Endothelial cell (in vitro differentiated cells): ENCODE results near the gene TMPRSS2. TPM values are rescaled to one million over a fixed set of nuclear protein-coding genes. Genes with fewer than 3 reads are reported as not detected.

Source experiments
- DNase-seq: peaks from one replicate; pipeline ENCODE4 v3.0.0; 2021; ENCODE audit warnings: low spot score
- H3K27ac Mint-ChIP-seq: one replicate; pipeline ENCODE4 v1.8.0; 2021; ENCODE audit warnings: mixed read lengths, inconsistent platforms; ENCODE audit not compliant: unreplicated experiment
- H3K27me3 Mint-ChIP-seq: one replicate; pipeline ENCODE4 v1.8.0; 2021; ENCODE audit warnings: mild to moderate bottlenecking, moderate library complexity, mixed read lengths, inconsistent platforms; ENCODE audit not compliant: unreplicated experiment
- H3K36me3 Mint-ChIP-seq: one replicate; pipeline ENCODE4 v1.8.0; 2021; ENCODE audit warnings: mild to moderate bottlenecking, low read depth, mixed read lengths, inconsistent platforms; ENCODE audit not compliant: unreplicated experiment
- H3K4me1 Mint-ChIP-seq: one replicate; pipeline ENCODE4 v1.8.0; 2021; ENCODE audit warnings: mild to moderate bottlenecking, mixed read lengths, inconsistent platforms; ENCODE audit not compliant: unreplicated experiment
- H3K4me3 Mint-ChIP-seq: one replicate; pipeline ENCODE4 v1.8.0; 2021; ENCODE audit warnings: mild to moderate bottlenecking, mixed read lengths, inconsistent platforms; ENCODE audit not compliant: unreplicated experiment
- H3K9me3 Mint-ChIP-seq: one replicate; pipeline ENCODE4 v1.8.0; 2021; ENCODE audit warnings: mixed read lengths, inconsistent platforms; ENCODE audit not compliant: unreplicated experiment
- total RNA-seq: library from RNA; stranded (reverse); fragmentation: NEBNext Ultra II Directional; extraction: Animal tissue kit (Norgen Biotek cat#: 25700); gene quantifications from one replicate; pipeline ENCODE4 v1.2.1, GENCODE V29; 2021; ENCODE audit not compliant: unreplicated experiment
- TF ChIP-seq, protein P1 (sequence below): fragments of 200-600 bp; sonication (generic); IDR thresholded peaks from one replicate; pipeline ENCODE4 v1.5.0; 2021; ENCODE audit warnings: antibody characterized with exemption; ENCODE audit not compliant: unreplicated experiment

TMPRSS2 gene
- total RNA-seq, 1 donor from 2014 or later, result 46.3 TPM

DNA sequence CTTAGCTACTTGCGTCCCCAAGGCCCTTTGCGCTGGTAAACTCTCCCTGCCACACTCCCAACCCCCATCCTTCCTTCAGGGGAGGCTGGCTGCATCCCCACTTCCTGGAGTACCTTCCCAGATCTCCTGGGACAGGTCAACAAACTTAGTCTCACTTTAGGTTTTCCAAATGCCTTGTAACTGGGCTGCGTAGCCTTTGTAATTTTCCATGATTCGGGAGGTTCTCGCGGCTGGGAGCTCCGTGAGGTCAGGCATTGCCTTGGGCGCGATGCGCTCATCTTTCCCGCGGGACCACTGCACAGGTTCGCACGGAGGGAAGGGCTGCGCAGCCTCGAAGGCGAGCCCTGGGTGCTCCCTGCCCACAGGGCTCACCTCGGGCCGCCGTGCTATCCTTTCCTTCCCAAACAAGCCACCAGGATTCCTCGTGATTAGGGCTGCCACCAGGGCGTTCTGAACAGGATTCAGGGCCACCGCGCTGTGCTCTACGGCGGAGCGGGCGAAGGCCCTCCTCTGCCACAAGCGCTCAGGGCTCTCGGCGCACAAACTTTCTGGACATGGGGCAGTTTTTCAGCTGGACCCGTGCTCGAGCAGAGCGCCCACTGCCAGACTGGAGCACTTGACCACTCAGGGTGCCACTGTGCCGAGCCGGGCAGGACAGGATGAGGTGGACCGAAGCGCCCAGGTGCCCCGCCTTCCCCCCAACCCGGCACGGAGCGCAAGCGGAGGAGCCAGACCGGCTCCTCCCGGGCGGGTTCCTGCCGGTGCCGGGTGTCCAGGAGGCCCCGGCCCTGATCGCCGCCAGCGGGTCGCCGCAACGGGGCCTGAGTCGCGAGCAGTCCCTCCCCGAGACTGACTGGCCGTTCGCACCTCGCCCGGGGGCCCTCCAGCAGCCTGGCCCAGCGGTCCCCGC, 1.1 kb downstream of the TMPRSS2 start:
- peak; percentile 47 for DNase-seq
- Mint-ChIP-seq H3K27ac (peak overlapping the region; percentile 36), H3K27me3 (peaks cover 7% of the 10 kb centered on the region), H3K4me3 (peak overlapping the region; percentile 89), H3K36me3 (no peaks in the 10 kb centered on the region), H3K4me1 (peaks cover 37% of the 10 kb centered on the region), H3K9me3 (no peaks in the 10 kb centered on the region)
- TF ChIP-seq, protein P1, sequence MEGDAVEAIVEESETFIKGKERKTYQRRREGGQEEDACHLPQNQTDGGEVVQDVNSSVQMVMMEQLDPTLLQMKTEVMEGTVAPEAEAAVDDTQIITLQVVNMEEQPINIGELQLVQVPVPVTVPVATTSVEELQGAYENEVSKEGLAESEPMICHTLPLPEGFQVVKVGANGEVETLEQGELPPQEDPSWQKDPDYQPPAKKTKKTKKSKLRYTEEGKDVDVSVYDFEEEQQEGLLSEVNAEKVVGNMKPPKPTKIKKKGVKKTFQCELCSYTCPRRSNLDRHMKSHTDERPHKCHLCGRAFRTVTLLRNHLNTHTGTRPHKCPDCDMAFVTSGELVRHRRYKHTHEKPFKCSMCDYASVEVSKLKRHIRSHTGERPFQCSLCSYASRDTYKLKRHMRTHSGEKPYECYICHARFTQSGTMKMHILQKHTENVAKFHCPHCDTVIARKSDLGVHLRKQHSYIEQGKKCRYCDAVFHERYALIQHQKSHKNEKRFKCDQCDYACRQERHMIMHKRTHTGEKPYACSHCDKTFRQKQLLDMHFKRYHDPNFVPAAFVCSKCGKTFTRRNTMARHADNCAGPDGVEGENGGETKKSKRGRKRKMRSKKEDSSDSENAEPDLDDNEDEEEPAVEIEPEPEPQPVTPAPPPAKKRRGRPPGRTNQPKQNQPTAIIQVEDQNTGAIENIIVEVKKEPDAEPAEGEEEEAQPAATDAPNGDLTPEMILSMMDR, result no peak

DNA sequence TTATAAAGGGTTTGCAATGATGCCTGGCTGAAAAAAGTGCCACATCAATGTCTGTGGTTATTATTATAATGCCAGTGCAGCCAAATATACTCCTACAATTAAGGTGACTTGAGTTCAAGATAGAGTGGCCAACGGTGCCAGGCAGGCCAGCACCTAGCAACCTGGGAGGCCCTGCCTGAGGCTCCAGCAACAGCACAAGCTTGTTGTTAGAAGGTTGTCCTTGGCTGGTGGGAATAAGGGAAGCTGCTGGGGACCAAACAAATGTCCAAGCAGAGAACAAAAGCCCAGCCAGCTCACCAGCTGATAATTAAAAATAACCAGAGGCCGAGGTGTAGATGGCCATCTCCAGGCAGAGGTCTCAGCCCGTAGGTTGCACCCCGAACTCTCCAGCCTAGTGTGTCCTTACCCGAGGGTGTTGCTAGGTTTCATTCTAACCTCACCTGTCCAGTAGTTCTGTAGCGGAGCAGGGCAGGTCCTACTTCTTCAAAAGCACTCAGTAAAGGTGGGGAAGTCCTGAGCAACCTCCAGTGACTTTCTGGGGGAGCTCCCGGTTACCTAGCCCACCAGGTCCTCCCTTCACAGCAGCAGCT, 1.9 kb downstream of the TMPRSS2 start:
- TF ChIP-seq, protein P1, result no peak
- Mint-ChIP-seq H3K36me3 (no peaks in the 10 kb centered on the region), H3K9me3 (no peaks in the 10 kb centered on the region), H3K27ac (peak overlapping the region; percentile 36), H3K27me3 (peaks cover 7% of the 10 kb centered on the region), H3K4me1 (peaks cover 41% of the 10 kb centered on the region), H3K4me3 (peak overlapping the region; percentile 87)
- no peak for DNase-seq

DNA sequence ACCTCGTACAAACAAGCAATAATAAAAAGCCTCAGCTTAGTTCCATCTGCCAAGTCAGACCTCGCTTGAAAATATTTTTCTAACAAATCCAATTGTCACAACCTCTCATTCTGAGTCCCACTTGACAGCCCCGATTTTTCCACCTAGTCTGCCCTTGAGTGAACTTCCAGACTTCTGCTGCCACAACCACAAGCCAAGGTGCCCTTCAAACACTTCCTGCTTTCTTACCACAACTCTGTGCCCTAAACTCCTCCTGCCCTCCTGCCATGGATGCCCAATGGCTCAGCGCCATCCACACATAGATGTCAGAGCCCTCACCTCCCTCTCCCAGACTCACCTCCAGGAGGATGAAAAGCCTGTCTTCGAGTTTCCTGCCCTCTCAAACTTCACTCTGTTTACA, 3.9 kb downstream of the TMPRSS2 start:
- no peak overlapping the region for H3K4me3 Mint-ChIP-seq
- H3K4me1 Mint-ChIP-seq, result peaks cover 47% of the 10 kb centered on the region
- peaks cover 6% of the 10 kb centered on the region for H3K27me3 Mint-ChIP-seq
- H3K36me3 Mint-ChIP-seq, result no peaks in the 10 kb centered on the region
- TF ChIP-seq, protein P1, result no peak
- DNase-seq, result no peak
- H3K9me3 Mint-ChIP-seq, result no peaks in the 10 kb centered on the region
- no peak overlapping the region for H3K27ac Mint-ChIP-seq

DNA sequence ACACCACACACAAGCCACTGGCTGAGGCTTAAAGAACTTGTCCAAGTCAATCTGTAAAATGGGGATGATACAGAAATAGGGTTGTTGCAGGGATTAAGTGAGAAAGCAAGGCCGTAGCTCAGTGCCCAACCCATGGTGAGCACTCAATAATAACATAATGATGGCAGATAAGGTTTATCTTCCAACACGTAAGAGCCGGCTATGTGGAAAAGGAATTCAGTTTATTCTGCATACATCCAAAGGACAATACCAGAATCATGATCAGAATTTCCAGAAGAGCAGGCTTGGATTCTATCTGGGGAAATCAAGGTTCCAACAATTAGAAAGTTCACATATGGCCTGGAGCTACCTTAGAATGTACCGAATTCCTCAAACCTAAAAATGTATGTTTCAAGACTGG, 4.6 kb downstream of the TMPRSS2 start:
- Mint-ChIP-seq H3K9me3 (no peaks in the 10 kb centered on the region), H3K4me3 (no peak overlapping the region), H3K36me3 (no peaks in the 10 kb centered on the region), H3K4me1 (peaks cover 41% of the 10 kb centered on the region), H3K27me3 (peaks cover 2% of the 10 kb centered on the region), H3K27ac (no peak overlapping the region)
- DNase-seq, result no peak
- TF ChIP-seq, protein P1, result no peak

DNA sequence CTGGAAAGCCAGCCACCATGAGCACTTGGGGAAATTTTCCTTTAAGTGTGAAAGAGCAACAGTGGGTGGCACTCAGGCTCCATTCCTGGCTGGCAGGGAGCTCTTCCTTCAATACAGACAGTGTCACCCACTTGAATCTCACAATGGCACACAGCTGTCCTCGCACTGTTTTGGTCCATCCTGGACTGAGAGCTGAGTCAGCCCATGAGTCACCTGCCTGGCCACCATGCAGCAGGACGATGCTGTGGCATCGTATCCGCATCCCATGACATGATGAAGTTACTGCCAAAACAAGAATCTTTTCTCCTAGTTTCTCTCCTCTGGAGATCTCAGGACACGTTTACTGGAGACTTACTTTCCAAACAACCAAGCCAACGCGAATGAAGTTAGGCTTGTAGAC, 6.0 kb downstream of the TMPRSS2 start:
- no peak overlapping the region for H3K27ac Mint-ChIP-seq
- H3K27me3 Mint-ChIP-seq, result peaks cover 2% of the 10 kb centered on the region
- H3K36me3 Mint-ChIP-seq, result no peaks in the 10 kb centered on the region
- DNase-seq, result no peak
- H3K4me3 Mint-ChIP-seq, result no peak overlapping the region
- H3K9me3 Mint-ChIP-seq, result no peaks in the 10 kb centered on the region
- TF ChIP-seq, protein P1, result no peak
- H3K4me1 Mint-ChIP-seq, result peaks cover 41% of the 10 kb centered on the region
